HEK293 (cell line): ENCODE measurements around the gene PKNOX2.

Experiments used
- CTCF ChIA-PET: fragments of 350-600 bp; formaldehyde crosslinking; extraction: SDS; loops from one replicate; lab custom pipeline; 2021; ENCODE audit warnings: antibody characterized with exemption; lab: Yijun Ruan, JAX
- POLR2A ChIA-PET: fragments of 300-600 bp; formaldehyde crosslinking; extraction: SDS; loops from one replicate; lab custom pipeline; 2020; ENCODE audit warnings: antibody characterized with exemption, inconsistent platforms; lab: Yijun Ruan, JAX
- H3K27ac ChIP-seq: fragments of 200-500 bp; sonication (Bioruptor generic); 2 replicates; pipeline ENCODE4 v1.5.1; 2014; ENCODE audit warnings: low read depth, low read length, control low read depth, inconsistent platforms; ENCODE audit errors: extremely low read depth
- H3K36me3 ChIP-seq, 2 experiments: fragments of 200-500 bp in 1 of 2; sonication (Bioruptor generic) in 1 of 2; 1 replicate in 1 of 2; 2 replicates in 1 of 2; pipeline ENCODE4 v1.5.1; 2014 to 2017; ENCODE audit warnings: inconsistent platforms in 2 of 2, low read length in 2 of 2; ENCODE audit not compliant: control insufficient read depth in 2 of 2, insufficient read depth in 1 of 2
- H3K4me1 ChIP-seq: fragments of 200-500 bp; sonication (Bioruptor generic); 2 replicates; pipeline ENCODE4 v1.5.1; 2014; ENCODE audit warnings: mild to moderate bottlenecking, low read length, inconsistent platforms; ENCODE audit not compliant: control insufficient read depth, insufficient read depth
- H3K4me3 ChIP-seq: 2 replicates; pipeline ENCODE4 v1.5.1; 2011; ENCODE audit warnings: low read depth, mild to moderate bottlenecking, control low read depth, low read length, moderate library complexity
- H3K9me3 ChIP-seq: fragments of 200-500 bp; sonication (Bioruptor generic); 2 replicates; pipeline ENCODE4 v1.5.1; 2014; ENCODE audit warnings: low read depth, low read length, inconsistent platforms; ENCODE audit not compliant: control insufficient read depth, insufficient read depth
- BCL11A ChIP-seq: fragments of 450-650 bp; formaldehyde crosslinking; IDR thresholded peaks from 2 replicates; pipeline ENCODE4 v1.5.1; 2016; ENCODE audit warnings: low read depth, missing biosample characterization, missing genetic modification characterization
- KLF9 ChIP-seq: fragments of 450-650 bp; formaldehyde crosslinking; IDR thresholded peaks from 2 replicates; pipeline ENCODE4 v1.5.1; 2016; ENCODE audit warnings: missing biosample characterization, missing genetic modification characterization, low read depth
- SP2 ChIP-seq: fragments of 450-650 bp; formaldehyde crosslinking; IDR thresholded peaks from 2 replicates; pipeline ENCODE4 v1.5.1; 2016; ENCODE audit warnings: missing biosample characterization, missing genetic modification characterization
- SP3 ChIP-seq: fragments of 450-650 bp; formaldehyde crosslinking; IDR thresholded peaks from 2 replicates; pipeline ENCODE4 v1.5.1; 2016; ENCODE audit warnings: missing biosample characterization, missing genetic modification characterization
- SP7 ChIP-seq: fragments of 450-650 bp; formaldehyde crosslinking; IDR thresholded peaks from 2 replicates; pipeline ENCODE4 v1.5.1; 2016; ENCODE audit warnings: missing biosample characterization, missing genetic modification characterization
- ZBTB1 ChIP-seq: fragments of 450-650 bp; formaldehyde crosslinking; IDR thresholded peaks from 2 replicates; pipeline ENCODE4 v1.5.1; 2016; ENCODE audit warnings: missing biosample characterization, missing genetic modification characterization
- ZFHX2 ChIP-seq: fragments of 450-650 bp; formaldehyde crosslinking; conservative IDR thresholded peaks from 2 replicates; pipeline ENCODE4 v1.5.1; 2016; ENCODE audit warnings: missing biosample characterization, missing genetic modification characterization
- ZNF16 ChIP-seq: fragments of 450-650 bp; formaldehyde crosslinking; IDR thresholded peaks from 2 replicates; pipeline ENCODE4 v1.5.1; 2016; ENCODE audit warnings: low read depth, missing biosample characterization, missing genetic modification characterization
- ZNF169 ChIP-seq: fragments of 450-650 bp; formaldehyde crosslinking; IDR thresholded peaks from 2 replicates; pipeline ENCODE4 v1.5.1; 2016; ENCODE audit warnings: missing biosample characterization, missing genetic modification characterization
- ZNF202 ChIP-seq: fragments of 450-650 bp; formaldehyde crosslinking; IDR thresholded peaks from 2 replicates; pipeline ENCODE4 v1.5.1; 2016; ENCODE audit warnings: missing biosample characterization, missing genetic modification characterization, borderline replicate concordance
- ZNF311 ChIP-seq: fragments of 450-650 bp; formaldehyde crosslinking; IDR thresholded peaks from 2 replicates; pipeline ENCODE4 v1.5.1; 2017; ENCODE audit warnings: missing biosample characterization, missing genetic modification characterization, borderline replicate concordance
- ZNF366 ChIP-seq: fragments of 450-650 bp; formaldehyde crosslinking; conservative IDR thresholded peaks from 2 replicates; pipeline ENCODE4 v1.5.1; 2016; ENCODE audit warnings: missing biosample characterization, missing genetic modification characterization
- ZNF37A ChIP-seq: fragments of 450-650 bp; IDR thresholded peaks from 2 replicates; pipeline ENCODE4 v1.5.1; 2018; ENCODE audit warnings: missing biosample characterization, missing genetic modification characterization
- ZNF426 ChIP-seq: fragments of 450-650 bp; formaldehyde crosslinking; IDR thresholded peaks from 2 replicates; pipeline ENCODE4 v1.5.1; 2017; ENCODE audit warnings: missing biosample characterization, missing genetic modification characterization, mild to moderate bottlenecking, inconsistent platforms, moderate library complexity
- ZNF560 ChIP-seq: fragments of 450-650 bp; formaldehyde crosslinking; IDR thresholded peaks from 2 replicates; pipeline ENCODE4 v1.5.1; 2017; ENCODE audit warnings: missing biosample characterization, missing genetic modification characterization, borderline replicate concordance
- ZNF670 ChIP-seq: fragments of 450-650 bp; formaldehyde crosslinking; IDR thresholded peaks from 2 replicates; pipeline ENCODE4 v1.5.1; 2016; ENCODE audit warnings: missing biosample characterization, missing genetic modification characterization, low read depth
- ZSCAN23 ChIP-seq: fragments of 450-650 bp; formaldehyde crosslinking; IDR thresholded peaks from 2 replicates; pipeline ENCODE4 v1.5.1; 2016; ENCODE audit warnings: missing biosample characterization, missing genetic modification characterization
- TF ChIP-seq, protein P1 (sequence below): IDR thresholded peaks from 2 replicates; pipeline ENCODE4 v1.6.1; 2011; ENCODE audit warnings: mild to moderate bottlenecking, low read depth, low read length, borderline replicate concordance
- TF ChIP-seq, protein P2 (sequence below): fragments of 450-650 bp; formaldehyde crosslinking; IDR thresholded peaks from 2 replicates; pipeline ENCODE4 v1.5.1; 2016; ENCODE audit warnings: missing biosample characterization, missing genetic modification characterization
- TF ChIP-seq, protein P3 (sequence below): fragments of 450-650 bp; formaldehyde crosslinking; IDR thresholded peaks from 2 replicates; pipeline ENCODE4 v1.5.1; 2016; ENCODE audit warnings: missing biosample characterization, missing genetic modification characterization, borderline replicate concordance
- TF ChIP-seq, protein P4 (sequence below): fragments of 450-650 bp; formaldehyde crosslinking; IDR thresholded peaks from 2 replicates; pipeline ENCODE4 v1.5.1; 2016; ENCODE audit warnings: missing biosample characterization, missing genetic modification characterization, low read depth

Gene PKNOX2

DNA sequence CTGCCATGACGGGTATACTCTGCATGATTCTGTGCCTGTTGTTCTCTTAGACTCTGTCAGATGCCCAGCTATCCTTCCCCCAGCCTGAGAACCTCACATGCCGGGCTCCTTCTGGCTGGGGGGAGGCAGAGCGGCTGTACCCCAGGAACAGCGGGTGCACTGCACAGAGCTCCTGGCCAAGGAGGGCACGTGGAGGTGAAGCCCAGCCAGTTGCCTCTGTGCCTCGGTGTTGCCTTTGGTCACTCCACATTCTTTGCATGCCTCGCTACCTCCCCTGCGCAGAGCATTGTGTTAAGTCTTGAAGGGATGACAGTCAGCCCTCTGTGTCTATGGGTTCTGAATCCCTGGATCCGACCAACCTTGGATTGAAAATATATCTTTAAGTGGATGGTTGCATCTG is 253.8 kb downstream of the PKNOX2 start:
- Histone ChIP-seq H3K27ac (no peak overlapping the region), H3K4me3 (no peak overlapping the region), H3K4me1 (no peaks in the 10 kb centered on the region), H3K9me3 (no peaks in the 10 kb centered on the region), H3K36me3 (peaks cover 0 to 6% of the 10 kb centered on the region in 2 experiments; a peak in 1 of 3 replicates)
- CTCF ChIA-PET: interaction anchor here (0.6 to 1.4 kb wide), 3 partner anchors 12 to 328 kb away, joined by 3 read pairs; no protein-coding TSS in a partner anchor
- POLR2A ChIA-PET: no interaction called here
- TF ChIP-seq, protein P1, sequence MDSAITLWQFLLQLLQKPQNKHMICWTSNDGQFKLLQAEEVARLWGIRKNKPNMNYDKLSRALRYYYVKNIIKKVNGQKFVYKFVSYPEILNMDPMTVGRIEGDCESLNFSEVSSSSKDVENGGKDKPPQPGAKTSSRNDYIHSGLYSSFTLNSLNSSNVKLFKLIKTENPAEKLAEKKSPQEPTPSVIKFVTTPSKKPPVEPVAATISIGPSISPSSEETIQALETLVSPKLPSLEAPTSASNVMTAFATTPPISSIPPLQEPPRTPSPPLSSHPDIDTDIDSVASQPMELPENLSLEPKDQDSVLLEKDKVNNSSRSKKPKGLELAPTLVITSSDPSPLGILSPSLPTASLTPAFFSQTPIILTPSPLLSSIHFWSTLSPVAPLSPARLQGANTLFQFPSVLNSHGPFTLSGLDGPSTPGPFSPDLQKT: no peak
- TF ChIP-seq ZNF366 (no peak), ZFHX2 (tag by site-specific recombination) (no peak), ZSCAN23 (no peak), ZBTB1 (tag by site-specific recombination) (no peak), ZNF311 (tag by site-specific recombination) (no peak), KLF9 (no peak), ZNF202 (tag by site-specific recombination) (no peak), ZNF426 (no peak), SP2 (no peak), SP3 (tag by site-specific recombination) (no peak)
- TF ChIP-seq, protein P2, sequence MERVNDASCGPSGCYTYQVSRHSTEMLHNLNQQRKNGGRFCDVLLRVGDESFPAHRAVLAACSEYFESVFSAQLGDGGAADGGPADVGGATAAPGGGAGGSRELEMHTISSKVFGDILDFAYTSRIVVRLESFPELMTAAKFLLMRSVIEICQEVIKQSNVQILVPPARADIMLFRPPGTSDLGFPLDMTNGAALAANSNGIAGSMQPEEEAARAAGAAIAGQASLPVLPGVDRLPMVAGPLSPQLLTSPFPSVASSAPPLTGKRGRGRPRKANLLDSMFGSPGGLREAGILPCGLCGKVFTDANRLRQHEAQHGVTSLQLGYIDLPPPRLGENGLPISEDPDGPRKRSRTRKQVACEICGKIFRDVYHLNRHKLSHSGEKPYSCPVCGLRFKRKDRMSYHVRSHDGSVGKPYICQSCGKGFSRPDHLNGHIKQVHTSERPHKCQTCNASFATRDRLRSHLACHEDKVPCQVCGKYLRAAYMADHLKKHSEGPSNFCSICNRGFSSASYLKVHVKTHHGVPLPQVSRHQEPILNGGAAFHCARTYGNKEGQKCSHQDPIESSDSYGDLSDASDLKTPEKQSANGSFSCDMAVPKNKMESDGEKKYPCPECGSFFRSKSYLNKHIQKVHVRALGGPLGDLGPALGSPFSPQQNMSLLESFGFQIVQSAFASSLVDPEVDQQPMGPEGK (tag by site-specific recombination): no peak

DNA sequence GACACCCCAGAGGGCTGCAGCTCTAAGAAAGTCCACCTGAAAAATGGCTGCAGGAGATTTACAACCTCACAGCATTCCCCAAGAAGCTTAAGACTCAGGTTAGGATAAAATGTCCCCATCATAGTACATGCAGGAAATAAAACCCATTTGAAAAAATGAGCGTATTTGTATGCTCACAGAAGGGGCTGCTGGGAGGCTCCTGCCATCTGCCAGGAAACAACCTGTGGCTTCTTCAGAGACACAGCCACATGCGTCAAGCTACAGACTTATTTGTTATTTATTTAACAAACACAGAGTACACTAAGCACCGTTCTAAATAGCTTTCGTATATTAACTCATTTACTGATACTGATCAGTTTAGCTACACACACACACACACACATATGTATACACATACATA is 258.1 kb downstream of the PKNOX2 start:
- no peaks in the 10 kb centered on the region for H3K9me3 ChIP-seq
- no peak for TF ChIP-seq SP7
- no peak for TF ChIP-seq ZNF560
- TF ChIP-seq BCL11A (tag by site-specific recombination): no peak
- TF ChIP-seq, protein P3, sequence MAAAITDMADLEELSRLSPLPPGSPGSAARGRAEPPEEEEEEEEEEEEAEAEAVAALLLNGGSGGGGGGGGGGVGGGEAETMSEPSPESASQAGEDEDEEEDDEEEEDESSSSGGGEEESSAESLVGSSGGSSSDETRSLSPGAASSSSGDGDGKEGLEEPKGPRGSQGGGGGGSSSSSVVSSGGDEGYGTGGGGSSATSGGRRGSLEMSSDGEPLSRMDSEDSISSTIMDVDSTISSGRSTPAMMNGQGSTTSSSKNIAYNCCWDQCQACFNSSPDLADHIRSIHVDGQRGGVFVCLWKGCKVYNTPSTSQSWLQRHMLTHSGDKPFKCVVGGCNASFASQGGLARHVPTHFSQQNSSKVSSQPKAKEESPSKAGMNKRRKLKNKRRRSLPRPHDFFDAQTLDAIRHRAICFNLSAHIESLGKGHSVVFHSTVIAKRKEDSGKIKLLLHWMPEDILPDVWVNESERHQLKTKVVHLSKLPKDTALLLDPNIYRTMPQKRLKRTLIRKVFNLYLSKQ (tag by site-specific recombination): no peak
- TF ChIP-seq, protein P4, sequence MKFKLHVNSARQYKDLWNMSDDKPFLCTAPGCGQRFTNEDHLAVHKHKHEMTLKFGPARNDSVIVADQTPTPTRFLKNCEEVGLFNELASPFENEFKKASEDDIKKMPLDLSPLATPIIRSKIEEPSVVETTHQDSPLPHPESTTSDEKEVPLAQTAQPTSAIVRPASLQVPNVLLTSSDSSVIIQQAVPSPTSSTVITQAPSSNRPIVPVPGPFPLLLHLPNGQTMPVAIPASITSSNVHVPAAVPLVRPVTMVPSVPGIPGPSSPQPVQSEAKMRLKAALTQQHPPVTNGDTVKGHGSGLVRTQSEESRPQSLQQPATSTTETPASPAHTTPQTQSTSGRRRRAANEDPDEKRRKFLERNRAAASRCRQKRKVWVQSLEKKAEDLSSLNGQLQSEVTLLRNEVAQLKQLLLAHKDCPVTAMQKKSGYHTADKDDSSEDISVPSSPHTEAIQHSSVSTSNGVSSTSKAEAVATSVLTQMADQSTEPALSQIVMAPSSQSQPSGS (tag by site-specific recombination): no peak
- no peak for TF ChIP-seq ZNF16
- no peak for TF ChIP-seq ZNF37A (tag by site-specific recombination)
- TF ChIP-seq ZNF169 (tag by site-specific recombination): no peak
- TF ChIP-seq ZNF670 (tag by site-specific recombination): no peak
- TF ChIP-seq, all 188 proteins: peak for 0
- Histone ChIP-seq H3K4me1 (no peaks in the 10 kb centered on the region), H3K4me3 (no peak overlapping the region), H3K36me3 (peaks cover 0 to under 1% of the 10 kb centered on the region in 2 experiments; a peak in 1 of 3 replicates), H3K27ac (no peak overlapping the region)
- ChIA-PET POLR2A (interaction anchor here (0.6 kb wide), 1 partner anchor 502 kb away, joined by 3 read pairs; no protein-coding TSS in a partner anchor), CTCF (interaction anchor here (0.6 to 2.4 kb wide), 15 partner anchors 8 to 739 kb away, joined by 3 to 15 read pairs (median 5); no protein-coding TSS in a partner anchor)
